Astrocyte (in vitro differentiated cells and primary cell): ENCODE results near the gene TLR9. TPM values are rescaled to one million over a fixed set of nuclear protein-coding genes. Genes with fewer than 3 reads are reported as not detected.
A peak's percentile ranks its signal among the peaks of the same experiment; 100 is the strongest.

Experiments used
- DNase-seq: peaks from one replicate; pipeline ENCODE4 v3.0.0-alpha.2; 2010; ENCODE audit warnings: low read depth
- FAIRE-seq: peaks from 2 replicates; lab custom pipeline; 2011; peaks lifted over from hg19 to GRCh38; lab: Jason Lieb, UNC
- H2AFZ ChIP-seq: 2 replicates; pipeline ENCODE4 v1.6.0; 2012; ENCODE audit warnings: low read depth, low read length, inconsistent platforms
- H3K27ac ChIP-seq: 2 replicates; pipeline ENCODE4 v1.5.1; 2011; ENCODE audit warnings: low read depth, low read length, inconsistent platforms
- H3K27me3 ChIP-seq: 2 replicates; pipeline ENCODE4 v1.6.0; 2011; ENCODE audit warnings: low read length, inconsistent platforms; ENCODE audit not compliant: insufficient read depth
- H3K36me3 ChIP-seq: 2 replicates; pipeline ENCODE4 v1.5.1; 2011; ENCODE audit warnings: low read length, inconsistent platforms; ENCODE audit not compliant: insufficient read depth
- H3K4me1 ChIP-seq: 2 replicates; pipeline ENCODE4 v1.5.1; 2011; ENCODE audit warnings: low read length, inconsistent platforms; ENCODE audit not compliant: insufficient read depth
- H3K4me2 ChIP-seq: 2 replicates; pipeline ENCODE4 v1.6.0; 2012; ENCODE audit warnings: low read length, inconsistent platforms
- H3K4me3 ChIP-seq: 2 replicates; pipeline ENCODE4 v1.5.1; 2011; ENCODE audit warnings: low read depth, mild to moderate bottlenecking, low read length, inconsistent platforms; ENCODE audit not compliant: insufficient read depth
- H3K79me2 ChIP-seq: 2 replicates; pipeline ENCODE4 v1.6.0; 2012; ENCODE audit warnings: mild to moderate bottlenecking, low read length, inconsistent platforms; ENCODE audit not compliant: insufficient read depth
- H3K9ac ChIP-seq: 2 replicates; pipeline ENCODE4 v1.6.0; 2012; ENCODE audit warnings: mild to moderate bottlenecking, low read length, inconsistent platforms
- H3K9me3 ChIP-seq: 2 replicates; pipeline ENCODE4 v1.5.1; 2012; ENCODE audit warnings: low read depth, mild to moderate bottlenecking, low read length, inconsistent platforms; ENCODE audit not compliant: insufficient read depth
- H4K20me1 ChIP-seq: 2 replicates; pipeline ENCODE4 v1.6.0; 2012; ENCODE audit warnings: low read length, inconsistent platforms; ENCODE audit not compliant: insufficient read depth
- H3K27ac Mint-ChIP-seq: one replicate; pipeline ENCODE4 v1.8.0; 2021; ENCODE audit warnings: mild to moderate bottlenecking, mixed read lengths; ENCODE audit not compliant: unreplicated experiment
- H3K27me3 Mint-ChIP-seq: one replicate; pipeline ENCODE4 v1.8.0; 2021; ENCODE audit warnings: low read depth, mixed read lengths; ENCODE audit not compliant: unreplicated experiment
- H3K36me3 Mint-ChIP-seq: one replicate; pipeline ENCODE4 v1.8.0; 2021; ENCODE audit warnings: low read depth, mixed read lengths; ENCODE audit not compliant: unreplicated experiment
- H3K4me1 Mint-ChIP-seq: one replicate; pipeline ENCODE4 v1.8.0; 2021; ENCODE audit warnings: low read depth, mixed read lengths; ENCODE audit not compliant: unreplicated experiment
- H3K4me3 Mint-ChIP-seq: one replicate; pipeline ENCODE4 v1.8.0; 2021; ENCODE audit warnings: mild to moderate bottlenecking, moderate library complexity, mixed read lengths; ENCODE audit not compliant: unreplicated experiment
- H3K9me3 Mint-ChIP-seq: one replicate; pipeline ENCODE4 v1.8.0; 2021; ENCODE audit warnings: mild to moderate bottlenecking, mixed read lengths; ENCODE audit not compliant: unreplicated experiment
- CTCF ChIP-seq: IDR thresholded peaks from 2 replicates; pipeline ENCODE4 v1.5.1; 2011; ENCODE audit warnings: low read depth, mild to moderate bottlenecking, inconsistent platforms, low read length, moderate library complexity; ENCODE audit not compliant: insufficient read depth
- EZH2 ChIP-seq: IDR thresholded peaks from 2 replicates; pipeline ENCODE4 v1.6.1; 2012; ENCODE audit warnings: mild to moderate bottlenecking, low read length, inconsistent platforms; ENCODE audit not compliant: insufficient read depth
- total RNA-seq: library from RNA; stranded (reverse); gene quantifications from 2 replicates; pipeline ENCODE4 v1.2.1, GENCODE V29; 2021

The TLR9 gene
- total RNA-seq, 1 donor from 2014 or later: 0.25 TPM

GRCh38 chr3:52218937-52219650 lies 6.4 kb downstream of the TLR9 start:
- H3K27me3 Mint-ChIP-seq: peaks cover 6% of the 10 kb centered on the region
- Histone ChIP-seq H3K4me1 (peaks cover 22% of the 10 kb centered on the region), H3K36me3 (peaks cover 5% of the 10 kb centered on the region), H3K9ac (no peak overlapping the region), H3K9me3 (no peaks in the 10 kb centered on the region), H3K4me2 (no peak overlapping the region), H3K4me3 (no peak overlapping the region), H3K27me3 (no peaks in the 10 kb centered on the region), H2AFZ (no peak overlapping the region), H3K27ac (no peak overlapping the region), H4K20me1 (peaks cover 5% of the 10 kb centered on the region), H3K79me2 (no peaks in the 10 kb centered on the region)
- H3K4me3 Mint-ChIP-seq: peak overlapping the region; percentile 50
- H3K36me3 Mint-ChIP-seq: peaks cover 12% of the 10 kb centered on the region
- H3K4me1 Mint-ChIP-seq: peaks cover 12% of the 10 kb centered on the region
- no peak for TF ChIP-seq EZH2
- TF ChIP-seq CTCF: no peak
- no peaks in the 10 kb centered on the region for H3K9me3 Mint-ChIP-seq
- H3K27ac Mint-ChIP-seq: peak overlapping the region; percentile 26
- DNase-seq (no peak), FAIRE-seq (no peak)

- peaks cover 8% of the 10 kb centered on the region for H4K20me1 ChIP-seq
- Mint-ChIP-seq H3K27me3 (peaks cover 2% of the 10 kb centered on the region), H3K9me3 (no peaks in the 10 kb centered on the region), H3K4me1 (peaks cover 12% of the 10 kb centered on the region), H3K36me3 (peaks cover 14% of the 10 kb centered on the region), H3K27ac (no peak overlapping the region), H3K4me3 (no peak overlapping the region)
- H3K4me1 ChIP-seq: peaks cover 22% of the 10 kb centered on the region
- no peaks in the 10 kb centered on the region for H3K27me3 ChIP-seq
- FAIRE-seq (no peak), DNase-seq (no peak)
- H3K9me3 ChIP-seq: no peaks in the 10 kb centered on the region
- no peak overlapping the region for H3K9ac ChIP-seq
- TF ChIP-seq CTCF (no peak), EZH2 (no peak)
- peaks cover 6% of the 10 kb centered on the region for H3K36me3 ChIP-seq
- no peak overlapping the region for H2AFZ ChIP-seq
- H3K27ac ChIP-seq: no peak overlapping the region
- no peak overlapping the region for H3K4me3 ChIP-seq
- H3K79me2 ChIP-seq: no peaks in the 10 kb centered on the region
- no peak overlapping the region for H3K4me2 ChIP-seq
Observed at GRCh38 chr3:52218454-52218853, 7.0 kb downstream of the TLR9 start.

GRCh38 chr3:52218026-52218425 lies 7.4 kb downstream of the TLR9 start:
- Histone ChIP-seq H2AFZ (no peak overlapping the region), H3K9me3 (no peaks in the 10 kb centered on the region), H3K4me3 (no peak overlapping the region), H3K9ac (no peak overlapping the region), H4K20me1 (peaks cover 8% of the 10 kb centered on the region), H3K4me2 (no peak overlapping the region), H3K27me3 (no peaks in the 10 kb centered on the region), H3K36me3 (peaks cover 10% of the 10 kb centered on the region), H3K79me2 (no peaks in the 10 kb centered on the region), H3K27ac (no peak overlapping the region), H3K4me1 (peaks cover 22% of the 10 kb centered on the region)
- H3K36me3 Mint-ChIP-seq: peaks cover 13% of the 10 kb centered on the region
- TF ChIP-seq CTCF: no peak
- no peak for TF ChIP-seq EZH2
- DNase-seq (no peak), FAIRE-seq (no peak)
- H3K4me1 Mint-ChIP-seq: peaks cover 12% of the 10 kb centered on the region
- H3K9me3 Mint-ChIP-seq: no peaks in the 10 kb centered on the region
- H3K4me3 Mint-ChIP-seq: no peak overlapping the region
- H3K27ac Mint-ChIP-seq: no peak overlapping the region
- peaks cover 2% of the 10 kb centered on the region for H3K27me3 Mint-ChIP-seq
